HG03469 (cell line): Measurements from ENCODE around the gene PIK3C2G.

Source experiments
- ATAC-seq: cut with Tn5 transposase; IDR thresholded peaks from one replicate; pipeline ENCODE4 v1.9.1; 2021; ENCODE audit warnings: mild to moderate bottlenecking, moderate library complexity, moderate number of reproducible peaks; ENCODE audit not compliant: unreplicated experiment

PIK3C2G gene

DNA sequence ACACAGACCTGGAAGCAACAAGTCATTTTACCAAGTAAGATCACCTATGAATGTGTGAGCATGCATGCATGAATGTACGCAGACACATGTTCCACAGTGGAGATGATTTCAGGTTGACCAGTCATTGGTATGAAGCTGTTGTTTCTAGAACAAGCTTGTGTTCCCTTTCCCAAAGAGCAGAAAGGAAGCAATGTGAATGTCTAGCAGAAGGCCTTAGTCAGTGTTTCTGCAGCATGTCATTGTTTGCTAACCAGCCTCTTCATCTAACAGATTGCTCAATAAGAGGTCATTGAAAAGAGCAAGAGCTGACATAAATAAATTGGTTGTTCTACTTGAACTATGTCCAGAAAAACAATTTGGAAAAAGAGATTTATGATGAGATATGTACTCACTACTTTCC is 285.1 kb downstream of the PIK3C2G start:
- no peak for ATAC-seq

DNA sequence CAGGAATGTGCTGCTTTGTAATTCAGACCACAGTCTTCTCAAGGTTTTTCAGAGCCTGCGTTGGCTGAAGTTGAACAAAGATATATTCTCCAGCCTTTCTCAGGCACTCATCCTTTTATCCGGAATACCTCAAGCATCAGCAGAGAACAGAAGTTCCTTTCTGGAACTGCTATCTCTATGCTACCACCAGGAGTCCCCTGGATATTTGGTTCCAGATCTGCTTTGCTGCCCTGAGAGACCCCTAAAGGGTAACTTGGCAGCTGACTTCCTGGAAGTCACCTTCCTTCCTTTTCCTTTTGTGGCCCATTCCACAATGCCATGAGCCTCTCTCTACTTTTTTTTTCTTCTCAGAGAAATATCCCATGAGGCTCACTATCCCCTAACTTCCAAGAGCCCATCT is 288.3 kb downstream of the PIK3C2G start:
- no peak for ATAC-seq

DNA sequence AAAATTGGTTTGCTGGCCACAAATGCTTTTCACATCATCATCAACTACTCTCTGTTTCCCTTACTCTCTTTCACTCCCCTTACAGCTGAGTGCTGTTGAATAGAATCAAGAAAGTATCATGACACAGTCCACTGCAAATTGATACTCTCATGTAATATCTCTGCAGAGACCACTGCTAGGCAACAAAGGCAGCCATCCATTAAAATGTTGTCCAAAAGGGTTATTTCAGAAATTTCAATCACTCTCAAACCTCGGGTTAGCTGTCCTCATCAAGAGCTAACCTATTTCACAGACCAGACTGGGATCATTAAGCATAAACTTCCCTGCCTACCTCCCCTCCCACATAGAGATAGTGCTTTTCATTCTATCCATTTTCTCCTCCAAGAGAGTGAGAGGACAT is 289.8 kb downstream of the PIK3C2G start:
- no peak for ATAC-seq

DNA sequence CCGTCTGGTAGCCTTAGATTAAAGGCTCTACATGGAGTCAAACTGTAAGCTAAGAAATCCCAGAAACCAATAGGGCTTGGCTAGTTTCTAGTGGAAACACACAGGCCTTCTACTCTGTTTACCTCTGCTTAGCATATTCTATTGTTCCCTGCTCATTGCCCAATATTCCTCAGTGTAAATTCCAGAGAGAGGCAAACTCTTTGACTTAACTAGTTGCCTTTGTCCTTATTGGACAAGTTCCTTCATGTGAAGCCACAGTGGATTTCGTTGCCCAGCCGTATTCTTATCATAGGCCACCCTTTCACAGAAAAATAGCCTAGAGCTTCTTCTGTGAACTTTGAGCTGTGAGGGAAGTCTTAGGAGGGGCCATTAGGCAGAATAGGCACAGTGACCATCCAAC is 290.4 kb downstream of the PIK3C2G start:
- no peak for ATAC-seq

DNA sequence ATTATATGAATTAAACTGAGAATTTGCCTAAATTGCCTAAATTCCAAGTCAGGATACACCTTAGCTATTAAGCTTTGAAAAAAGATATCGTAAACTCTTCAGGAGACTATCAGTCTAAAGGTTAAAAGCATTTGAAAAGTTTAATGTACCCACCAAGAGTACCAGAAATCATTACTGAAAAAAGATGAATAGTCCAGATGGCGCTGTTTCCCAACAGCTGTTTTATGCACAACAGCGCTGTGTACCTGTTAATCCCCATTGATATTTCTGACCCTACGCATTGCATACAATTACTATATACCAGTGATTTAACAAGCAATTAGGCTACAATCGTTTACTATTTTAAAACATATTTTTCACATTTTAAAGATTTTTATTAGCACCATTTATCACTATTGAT is 291.5 kb downstream of the PIK3C2G start:
- ATAC-seq, result no peak

DNA sequence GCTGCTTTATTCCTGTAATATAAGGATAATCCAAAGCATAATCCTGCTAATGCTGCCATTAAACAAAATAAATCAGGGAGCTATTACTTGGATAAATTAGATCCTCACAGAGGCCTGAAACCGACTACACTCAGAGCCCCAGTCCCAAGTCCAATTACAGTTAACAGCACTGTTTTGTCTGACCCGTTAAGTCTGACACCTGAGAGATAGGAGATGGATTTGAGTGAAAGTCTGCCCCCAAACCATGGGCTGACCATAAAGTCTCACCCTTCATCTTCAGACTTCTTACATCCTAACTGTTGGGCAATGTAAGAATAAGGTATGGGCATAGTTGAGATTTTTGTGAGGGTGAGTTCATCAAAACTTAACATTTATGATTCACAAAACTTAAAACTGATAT is 294.8 kb downstream of the PIK3C2G start:
- no peak for ATAC-seq

DNA sequence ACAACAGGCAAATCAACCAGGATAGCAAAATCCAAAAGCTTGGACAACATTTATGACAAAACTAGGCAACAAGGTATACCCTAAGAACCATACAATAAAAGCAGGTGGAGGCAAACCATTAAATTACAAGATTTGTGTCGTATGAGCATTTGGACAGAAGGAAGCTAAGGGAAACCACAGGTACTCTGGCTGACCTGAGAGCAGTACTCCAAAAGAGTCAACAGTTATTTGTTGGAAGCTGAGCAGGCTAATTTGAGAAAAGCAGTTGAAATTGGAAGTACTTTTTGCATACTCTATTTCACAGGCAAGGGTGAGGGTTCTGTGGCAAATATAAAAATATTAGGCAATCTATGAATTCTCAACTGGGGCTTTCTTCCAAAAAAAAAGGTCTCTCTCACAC is 297.9 kb downstream of the PIK3C2G start:
- ATAC-seq, result no peak

DNA sequence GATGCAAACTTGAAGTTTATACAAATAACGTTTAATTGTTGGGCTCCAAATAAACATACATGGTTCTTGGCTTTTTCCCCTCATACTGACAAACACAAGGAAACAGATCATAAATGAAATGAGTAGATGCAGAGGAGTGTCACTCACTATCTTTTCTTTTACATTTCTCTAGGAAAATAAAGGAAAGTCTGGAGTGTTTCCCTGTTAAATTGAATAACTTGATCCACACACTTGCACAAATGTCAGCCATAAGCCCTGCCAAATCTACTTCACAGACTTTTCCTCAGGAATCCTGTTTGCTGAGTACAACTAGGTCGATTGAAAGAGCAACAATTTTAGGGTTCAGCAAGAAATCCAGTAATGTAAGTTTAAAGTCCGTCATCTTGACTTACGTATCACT is 301.2 kb downstream of the PIK3C2G start:
- ATAC-seq, result no peak

DNA sequence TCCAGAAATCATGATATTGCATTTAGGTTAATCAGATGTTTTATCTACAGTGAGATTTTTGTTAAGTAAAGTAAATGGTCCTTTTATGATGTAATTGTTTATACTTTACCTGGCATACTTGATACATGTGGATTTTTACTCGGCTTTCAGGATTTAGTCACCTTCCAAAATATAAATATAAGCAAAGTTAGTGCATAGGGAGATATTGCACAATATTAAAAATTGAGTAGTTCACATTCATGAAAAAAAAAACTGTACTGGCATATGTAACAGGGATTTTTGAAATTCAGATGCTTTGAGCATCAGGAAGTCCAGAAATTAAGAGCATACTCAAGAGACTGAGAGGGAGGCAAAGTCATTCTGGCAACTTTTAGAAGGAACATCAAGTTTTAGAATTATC is 303.0 kb downstream of the PIK3C2G start:
- ATAC-seq, result no peak

DNA sequence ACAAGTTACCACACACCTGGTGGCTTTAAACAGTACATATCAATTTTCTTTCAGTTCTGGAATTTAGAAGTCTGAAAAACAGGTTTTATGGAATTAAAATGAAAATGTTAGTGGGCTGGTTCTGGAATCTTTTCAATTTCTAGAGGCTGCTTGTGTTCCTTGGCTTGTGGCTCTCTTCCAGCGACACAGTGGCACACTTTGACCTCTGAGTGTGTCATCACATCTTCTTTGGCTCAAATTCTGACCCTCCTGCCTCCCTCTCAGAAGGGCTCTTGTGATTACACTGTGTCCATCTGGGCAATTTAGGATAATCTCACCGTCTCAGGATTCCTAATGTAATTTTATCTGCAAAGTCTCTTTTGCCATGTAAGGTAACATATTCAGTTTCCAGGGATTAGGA is 306.5 kb downstream of the PIK3C2G start:
- no peak for ATAC-seq

DNA sequence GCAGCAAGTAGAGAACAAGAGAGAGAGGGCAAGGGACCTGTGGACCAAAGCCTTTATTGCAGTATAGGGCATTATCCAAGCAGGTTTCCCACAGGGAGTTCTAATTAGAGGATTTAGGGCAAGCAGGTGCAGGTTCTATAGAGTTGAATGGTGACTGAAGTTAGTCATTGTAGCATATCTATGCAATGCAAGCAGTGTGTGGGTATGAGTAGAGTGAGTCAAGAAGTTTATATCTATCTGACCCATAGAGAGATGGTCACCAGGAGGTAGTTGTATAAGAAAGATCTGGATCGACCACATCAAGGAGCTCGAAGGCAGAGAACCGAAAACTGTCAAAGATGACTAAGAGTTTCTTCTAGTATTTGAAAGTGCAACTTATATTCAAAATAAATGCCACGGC is 309.2 kb downstream of the PIK3C2G start:
- no peak for ATAC-seq

DNA sequence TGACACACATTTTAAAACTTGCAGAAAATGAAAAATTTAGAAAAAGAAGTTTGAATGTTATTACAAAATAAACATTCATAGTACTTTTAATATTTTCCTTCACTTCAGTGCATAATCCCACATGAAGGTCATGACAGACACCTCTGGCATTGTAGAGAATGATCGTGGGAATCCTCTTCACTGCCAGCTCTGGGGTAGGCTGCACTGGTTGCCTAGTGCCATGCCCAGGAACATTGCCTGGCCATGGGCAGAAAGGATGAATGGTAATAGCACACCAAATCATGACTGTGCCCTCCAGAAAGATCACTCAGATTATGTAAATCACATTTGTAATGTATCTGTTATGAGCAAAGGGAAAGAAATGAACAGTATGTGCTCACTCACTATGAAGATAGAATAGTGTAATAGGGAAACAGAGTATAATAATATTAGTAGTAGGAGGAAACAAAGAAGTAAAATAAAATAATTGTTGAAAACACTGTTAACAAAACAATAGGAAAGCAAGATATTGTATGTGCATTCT is 314.8 kb downstream of the PIK3C2G start:
- no peak for ATAC-seq

DNA sequence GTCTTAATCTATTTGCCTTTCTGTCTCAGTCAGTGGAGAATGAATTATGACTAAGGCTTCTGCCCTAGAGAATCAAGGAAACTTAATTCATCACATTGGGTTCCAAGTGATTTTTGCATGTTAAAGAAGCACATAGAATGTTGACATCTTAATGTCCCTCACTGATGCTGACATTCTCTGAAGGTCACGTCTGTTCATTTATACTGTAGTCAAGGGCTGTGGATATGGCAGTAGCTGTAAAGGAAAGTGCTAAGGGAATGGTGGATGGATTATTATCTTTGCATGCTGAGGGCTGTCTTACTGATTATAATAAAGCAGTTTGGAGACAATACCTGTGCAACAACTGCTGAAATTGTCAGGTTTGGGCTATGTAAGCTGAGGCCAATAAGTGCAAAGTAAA is 315.3 kb downstream of the PIK3C2G start:
- no peak for ATAC-seq

DNA sequence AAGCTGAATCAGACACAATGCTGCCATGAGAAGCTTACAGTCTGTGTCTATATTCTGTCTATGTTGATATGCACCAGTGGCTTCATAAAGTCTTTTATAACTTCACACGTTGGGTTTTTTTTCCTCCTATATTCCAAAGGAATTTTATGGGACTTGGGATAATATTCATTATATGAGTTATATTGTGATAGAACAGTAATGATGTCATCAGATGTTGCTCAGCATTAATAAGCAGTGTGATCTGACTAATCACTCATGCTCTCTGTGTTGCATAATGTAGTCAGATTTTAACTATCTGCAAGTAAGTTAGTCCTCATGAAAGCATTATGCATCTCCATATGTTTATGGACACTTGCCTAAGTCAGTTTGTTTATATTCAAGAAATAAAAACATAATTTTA is 316.9 kb downstream of the PIK3C2G start:
- no peak for ATAC-seq

DNA sequence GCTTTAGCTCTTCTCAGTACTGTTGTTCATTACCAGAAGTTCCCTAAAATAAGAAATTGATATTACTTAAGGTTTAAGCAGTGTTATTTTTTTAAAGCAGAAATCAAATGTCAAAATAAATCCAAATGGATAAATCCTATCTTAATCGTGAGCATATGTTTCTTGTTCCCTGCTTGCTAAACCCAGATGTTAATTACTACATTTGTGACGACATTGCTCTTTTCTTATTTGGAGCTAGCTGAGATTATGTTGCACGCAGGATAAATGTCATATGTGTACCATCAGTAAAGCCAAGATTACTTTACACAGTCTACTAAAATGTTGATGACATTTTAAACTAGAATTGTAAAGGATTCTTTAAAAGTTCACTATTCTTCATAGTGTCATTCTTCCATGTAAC is 319.0 kb downstream of the PIK3C2G start:
- no peak for ATAC-seq

DNA sequence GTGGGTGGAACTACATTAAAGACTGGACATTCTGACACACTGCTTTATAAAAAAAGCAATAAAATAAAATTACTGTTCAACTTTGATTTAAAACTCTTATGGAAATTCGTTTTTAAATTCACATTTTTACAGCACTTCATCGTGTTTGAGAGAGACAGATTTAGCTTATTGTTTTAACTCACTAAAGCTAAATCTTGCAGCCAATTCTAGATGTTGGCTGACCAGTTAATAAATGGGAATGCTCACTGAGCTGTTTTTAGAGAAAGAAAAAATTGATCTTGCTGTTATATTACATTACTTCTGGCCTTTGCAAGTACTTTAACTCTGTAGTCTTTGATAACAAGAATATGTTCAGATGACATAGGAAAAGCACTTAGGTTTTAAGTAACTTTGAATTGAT is 319.4 kb downstream of the PIK3C2G start:
- ATAC-seq, result no peak

DNA sequence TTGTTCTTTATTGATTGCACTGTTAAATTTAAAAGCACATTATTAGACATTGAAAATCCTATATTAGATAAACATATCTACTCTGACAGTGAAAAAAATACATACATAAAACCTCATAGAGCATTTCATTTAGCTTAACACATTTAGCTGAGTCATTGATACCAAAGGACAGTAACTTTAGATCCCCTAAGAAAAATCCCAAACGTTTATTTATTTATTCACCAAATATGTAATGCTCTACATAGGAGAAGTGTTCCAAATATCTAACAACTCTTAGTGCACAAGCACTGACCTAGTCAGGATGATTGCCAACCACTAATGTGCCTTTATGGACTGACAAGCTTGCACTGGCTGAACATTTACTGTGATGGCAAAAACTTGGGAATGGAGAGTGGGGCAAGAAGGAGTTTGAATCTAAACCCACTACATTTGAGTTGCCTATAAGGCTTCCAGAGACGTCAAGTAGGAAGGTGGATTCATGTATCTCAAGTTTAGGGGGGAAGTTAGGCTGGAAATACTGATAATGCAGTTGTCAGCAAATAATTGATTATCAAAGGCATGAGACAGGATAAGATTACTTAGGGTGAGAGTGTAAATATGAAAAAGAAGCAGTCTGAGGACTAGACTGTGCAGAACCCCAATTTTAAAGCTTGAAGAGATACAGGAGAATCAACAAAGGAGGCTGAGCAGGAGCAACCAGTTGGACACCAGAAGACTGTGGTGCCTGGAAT is 320.1 kb downstream of the PIK3C2G start:
- no peak for ATAC-seq

DNA sequence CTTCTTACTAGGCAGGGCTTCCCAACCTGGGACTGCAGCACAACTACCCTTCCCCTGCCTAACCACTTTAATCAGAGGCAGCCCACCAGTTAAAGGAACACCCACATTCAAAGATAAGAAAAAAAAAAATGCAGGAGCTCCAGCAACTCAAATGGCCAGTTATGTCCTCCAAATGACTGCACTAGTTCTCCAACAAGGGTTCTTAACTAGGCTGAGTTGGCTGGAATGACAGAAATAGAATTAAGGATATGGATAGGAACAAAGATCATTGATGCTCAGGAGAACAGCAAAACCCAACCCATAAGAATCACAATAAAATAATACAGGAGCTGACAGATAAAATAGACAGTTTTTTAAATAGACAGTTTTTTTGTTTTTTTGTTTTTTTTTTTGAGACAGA is 322.3 kb downstream of the PIK3C2G start:
- no peak for ATAC-seq

DNA sequence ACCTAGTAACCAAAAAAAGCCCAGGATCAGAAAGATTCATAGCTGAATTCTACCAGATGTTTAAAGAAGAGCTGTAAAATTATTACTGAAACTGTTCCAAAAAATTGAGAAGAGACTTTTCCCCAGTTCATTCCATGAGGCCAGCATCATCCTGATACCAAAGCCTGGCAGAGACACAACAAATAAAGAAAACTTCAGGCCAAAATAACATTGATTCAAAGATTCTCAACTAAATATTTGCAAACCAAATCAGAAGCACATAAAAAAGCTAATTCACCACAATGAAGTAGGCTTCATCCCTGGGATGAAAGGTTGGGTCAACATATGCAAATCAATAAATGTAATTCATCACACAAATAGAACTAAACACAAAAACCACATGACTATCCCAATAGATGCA is 325.3 kb downstream of the PIK3C2G start:
- no peak for ATAC-seq

DNA sequence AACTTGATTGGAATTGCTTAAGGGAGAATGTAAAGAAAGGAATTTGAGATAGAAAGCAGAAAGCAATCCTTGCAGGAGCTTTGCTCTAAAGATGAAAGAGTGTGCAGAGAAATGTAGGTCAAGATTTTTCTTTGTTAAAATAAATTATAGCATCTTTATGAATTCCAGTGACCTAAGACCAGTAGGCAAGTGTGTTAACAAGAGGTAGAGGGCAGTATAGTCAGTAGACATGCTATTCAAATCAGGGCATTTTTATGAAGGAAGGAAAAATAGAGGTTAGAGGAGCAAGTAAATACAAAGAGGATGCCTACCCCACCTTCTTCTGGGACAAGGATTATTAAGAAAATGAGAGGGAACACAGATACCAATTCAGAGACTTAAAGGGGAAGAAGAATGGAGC is 328.0 kb downstream of the PIK3C2G start:
- no peak for ATAC-seq

DNA sequence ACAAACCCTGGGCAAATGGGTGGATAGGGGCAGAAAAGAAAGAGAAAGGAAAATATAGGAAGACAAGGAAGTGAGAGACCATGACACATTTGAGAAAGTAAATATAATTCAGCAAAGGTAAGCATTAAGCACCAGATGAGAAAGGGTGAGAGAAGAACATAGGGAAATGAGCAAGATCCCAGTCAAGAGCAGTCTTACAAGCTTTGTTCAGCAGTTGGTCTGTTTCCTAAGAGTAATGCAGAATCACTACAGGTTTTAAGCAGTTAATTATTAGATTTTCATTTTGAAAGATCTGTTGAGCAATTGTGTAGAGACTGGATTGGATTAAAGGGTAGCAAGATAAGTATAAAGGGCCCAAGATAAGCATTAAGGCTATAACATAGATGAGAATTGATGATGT is 330.2 kb downstream of the PIK3C2G start:
- ATAC-seq, result no peak

DNA sequence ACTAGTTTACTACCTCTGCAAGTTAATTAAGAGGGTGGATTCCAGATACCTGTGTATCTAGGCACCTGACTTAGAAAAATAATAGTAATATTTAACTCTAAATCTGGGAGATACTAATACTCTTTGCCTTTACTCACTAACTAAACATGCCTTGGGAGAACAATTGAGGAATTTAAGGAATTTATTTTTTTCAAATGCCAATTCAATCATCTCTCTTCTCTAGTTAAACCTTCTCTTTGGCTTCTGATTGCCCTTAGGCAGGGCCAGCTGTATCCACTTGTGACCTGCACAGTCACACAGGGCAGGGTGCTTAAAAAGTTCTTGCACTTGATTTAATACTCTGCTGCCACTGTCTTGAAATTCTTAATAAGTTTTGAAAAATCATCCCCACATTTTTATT is 334.1 kb downstream of the PIK3C2G start:
- ATAC-seq, result no peak

DNA sequence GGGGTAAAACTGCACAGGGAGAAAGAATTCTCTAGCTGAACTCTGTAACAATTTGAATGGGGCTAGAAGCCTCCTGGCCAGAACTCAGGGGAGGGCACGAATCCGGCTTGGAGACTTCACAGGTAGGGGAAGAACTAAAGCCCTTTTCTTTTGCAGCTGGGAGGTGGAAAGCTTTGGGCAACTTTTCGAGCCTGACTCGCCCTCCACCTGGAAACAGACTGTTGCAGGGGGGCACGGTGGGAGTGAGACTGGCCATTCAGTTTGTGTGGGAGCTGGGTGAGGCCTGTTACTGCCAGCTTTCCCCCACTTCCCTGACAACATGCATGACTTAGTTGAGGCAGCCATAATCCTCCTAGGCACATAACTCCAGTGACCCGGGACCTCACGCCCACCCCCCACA is 340.6 kb downstream of the PIK3C2G start:
- ATAC-seq, result no peak
